Ascending aorta (tissue), 2 donors: ENCODE data around the gene FAM168A. TPM values are rescaled to one million over a fixed set of nuclear protein-coding genes. Genes with fewer than 3 reads are reported as not detected.
A peak's percentile ranks its signal among the peaks of the same experiment; 100 is the strongest.

Experiments used
- DNase-seq, 2 donors: peaks; one replicate each; pipeline ENCODE4 v3.0.0-alpha.2; 2019; ENCODE audit warnings: low spot score in 2 of 2
- H3K27ac ChIP-seq, 2 donors: fragments of 200-600 bp; sonication (generic); one replicate each; pipeline ENCODE4 v1.5.1; 2016 to 2017; ENCODE audit warnings: mild to moderate bottlenecking in 1 of 2
- H3K27me3 ChIP-seq: fragments of 200-600 bp; sonication (generic); one replicate; pipeline ENCODE4 v1.5.1; 2017
- H3K36me3 ChIP-seq, 2 donors: fragments of 200-600 bp; sonication (generic); one replicate each; pipeline ENCODE4 v1.5.1; 2016
- H3K4me1 ChIP-seq, 2 donors: fragments of 200-600 bp; sonication (generic); one replicate each; pipeline ENCODE4 v1.5.1; 2016 to 2017; ENCODE audit warnings: mild to moderate bottlenecking in 1 of 2
- H3K4me3 ChIP-seq, 2 donors: fragments of 200-600 bp; sonication (generic); one replicate each; pipeline ENCODE4 v1.5.1; 2016 to 2017; ENCODE audit warnings: mild to moderate bottlenecking in 1 of 2
- H3K9me3 ChIP-seq, 2 donors: fragments of 200-600 bp; sonication (generic); one replicate each; pipeline ENCODE4 v1.5.1; 2016
- CTCF ChIP-seq, 3 experiments: fragments of 200-600 bp in 2 of 3; fragments of 450-650 bp in 1 of 3; sonication (generic) in 2 of 3; IDR thresholded peaks; one replicate each; pipeline ENCODE4 v1.5.1; 2016 to 2019; ENCODE audit warnings: antibody characterized with exemption in 3 of 3, mild to moderate bottlenecking in 1 of 3, moderate library complexity in 1 of 3
- intact Hi-C: fragments of 100-400 bp; cut with DNase I; formaldehyde crosslinking; loops from one replicate; pipeline ENCODE4 v1.15.1; 2023
- total RNA-seq: library from RNA; depleted of rRNA; stranded (reverse); fragments of >200 nt; gene quantifications from one replicate; pipeline ENCODE4 v1.1.0, GENCODE V29; 2016

FAM168A gene
- total RNA-seq, 1 donor from 2014 or later, result 44.1 TPM

- no peak for TF ChIP-seq CTCF (IDR thresholded peaks at IDR 0.05)
- no peak for DNase-seq
- H3K36me3 ChIP-seq, result peaks cover 2 to 16% of the 10 kb centered on the region in 2 donors
- no peak overlapping the region for H3K4me3 ChIP-seq
- no peaks in the 10 kb centered on the region for H3K9me3 ChIP-seq
- H3K4me1 ChIP-seq, result peaks cover 0 to 4% of the 10 kb centered on the region in 2 donors
- H3K27ac ChIP-seq, result no peak overlapping the region
- intact Hi-C loops, result no loop called here
- no peaks in the 10 kb centered on the region for H3K27me3 ChIP-seq
Observed at GRCh38 chr11:73401924-73402833, 195.7 kb downstream of the FAM168A start.

GRCh38 chr11:73401217-73401923, 196.5 kb downstream of the FAM168A start:
- Histone ChIP-seq H3K9me3 (no peaks in the 10 kb centered on the region), H3K4me3 (no peak overlapping the region), H3K27me3 (no peaks in the 10 kb centered on the region), H3K4me1 (peaks cover 0 to 4% of the 10 kb centered on the region in 2 donors), H3K36me3 (peaks cover 2 to 9% of the 10 kb centered on the region in 2 donors), H3K27ac (no peak overlapping the region)
- TF ChIP-seq CTCF (IDR thresholded peaks at IDR 0.05), result no peak
- DNase-seq, result no peak
- intact Hi-C loops, result no loop called here

GRCh38 chr11:73400293-73400692, 197.6 kb downstream of the FAM168A start:
- intact Hi-C loops, result no loop called here

GRCh38 chr11:73399636-73400035, 198.3 kb downstream of the FAM168A start:
- Histone ChIP-seq H3K9me3 (no peaks in the 10 kb centered on the region), H3K27me3 (no peaks in the 10 kb centered on the region), H3K36me3 (no peaks in the 10 kb centered on the region), H3K4me3 (no peak overlapping the region), H3K27ac (peak overlapping the region in 1 of 2 donors; percentile 19), H3K4me1 (peaks cover 0 to 4% of the 10 kb centered on the region in 2 donors)
- intact Hi-C loops, result no loop called here
- no peak for TF ChIP-seq CTCF (IDR thresholded peaks at IDR 0.05)
- DNase-seq, result no peak

More at GRCh38 chr11:73400293-73400692, 197.6 kb downstream of the FAM168A start:
- no peaks in the 10 kb centered on the region for H3K36me3 ChIP-seq
- H3K9me3 ChIP-seq, result no peaks in the 10 kb centered on the region
- no peak for TF ChIP-seq CTCF (IDR thresholded peaks at IDR 0.05)
- H3K27me3 ChIP-seq, result no peaks in the 10 kb centered on the region
- no peak for DNase-seq
- H3K27ac ChIP-seq, result no peak overlapping the region
- H3K4me3 ChIP-seq, result no peak overlapping the region
- H3K4me1 ChIP-seq, result peaks cover 0 to 4% of the 10 kb centered on the region in 2 donors

GRCh38 chr11:73399159-73399590, 198.7 kb downstream of the FAM168A start:
- Histone ChIP-seq H3K9me3 (no peaks in the 10 kb centered on the region), H3K36me3 (no peaks in the 10 kb centered on the region), H3K27ac (peak overlapping the region in 1 of 2 donors; percentile 19), H3K27me3 (no peaks in the 10 kb centered on the region), H3K4me1 (peaks cover 0 to 4% of the 10 kb centered on the region in 2 donors), H3K4me3 (no peak overlapping the region)
- TF ChIP-seq CTCF (IDR thresholded peaks at IDR 0.05), result no peak
- intact Hi-C loops, result no loop called here
- peak in 1 of 2 donors; percentile 58 for DNase-seq
